Measurements from ENCODE around the gene CYB561A3.

- TF ChIP-seq CTCF (conservative IDR thresholded peaks at IDR 0.05; ENCODE audit: low read depth in 2 of 2) (no peak), POLR2AphosphoS5 (IDR thresholded peaks at IDR 0.05; ENCODE audit: low read depth) (no peak), JUNB (IDR thresholded peaks at IDR 0.05; ENCODE audit: unreplicated experiment) (no peak), EZH2 (IDR thresholded peaks at IDR 0.05; ENCODE audit: low read depth, unreplicated experiment) (no peak), REST (IDR thresholded peaks at IDR 0.05; ENCODE audit: unreplicated experiment) (no peak)
Observed at GRCh38 chr11:61303725-61304124, 58.0 kb downstream of the CYB561A3 start.

Data from GM23338 (cell line).